ENCODE data around the gene ARRB1.
"Not testable (repeated sequence)": the region's sequence is repeated elsewhere in the genome, so short reads cannot be mapped to it uniquely, and the experiment has no call there.

The ARRB1 gene

GRCh38 chr11:75280770-75281468, 70.5 kb downstream of the ARRB1 start:
- no peak for FAIRE-seq
- no peak for DNase-seq (ENCODE audit: extremely low spot score, insufficient read length, low read depth)

GRCh38 chr11:75280227-75280701, 71.2 kb downstream of the ARRB1 start:
- FAIRE-seq (peak; percentile 79), DNase-seq (ENCODE audit: extremely low spot score, insufficient read length, low read depth) (peak; percentile 69)

- FAIRE-seq, result no peak
- no peak for DNase-seq (ENCODE audit: extremely low spot score, insufficient read length, low read depth)
Measured at GRCh38 chr11:75279273-75279672, 72.2 kb downstream of the ARRB1 start.

GRCh38 chr11:75277991-75278790, 73.3 kb downstream of the ARRB1 start:
- no peak for DNase-seq (ENCODE audit: extremely low spot score, insufficient read length, low read depth)
- FAIRE-seq, result no peak

GRCh38 chr11:75277211-75277805, 74.2 kb downstream of the ARRB1 start:
- DNase-seq (ENCODE audit: extremely low spot score, insufficient read length, low read depth), result no peak
- FAIRE-seq, result no peak

- no peak for FAIRE-seq
- no peak for DNase-seq (ENCODE audit: extremely low spot score, insufficient read length, low read depth)
Measured at GRCh38 chr11:75276686-75277085, 74.8 kb downstream of the ARRB1 start.

GRCh38 chr11:75276186-75276585, 75.3 kb downstream of the ARRB1 start:
- no peak for FAIRE-seq
- no peak for DNase-seq (ENCODE audit: extremely low spot score, insufficient read length, low read depth)

GRCh38 chr11:75275581-75275980, 75.9 kb downstream of the ARRB1 start:
- no peak for FAIRE-seq
- no peak for DNase-seq (ENCODE audit: extremely low spot score, insufficient read length, low read depth)

- not testable (repeated sequence) for DNase-seq (ENCODE audit: extremely low spot score, insufficient read length, low read depth); FAIRE-seq
Measured at GRCh38 chr11:75274716-75275115, 76.7 kb downstream of the ARRB1 start.

GRCh38 chr11:75273411-75274391, 77.8 kb downstream of the ARRB1 start:
- no peak for DNase-seq (ENCODE audit: extremely low spot score, insufficient read length, low read depth)
- FAIRE-seq, result no peak

- FAIRE-seq, result no peak
Measured at GRCh38 chr11:75272821-75273301, 78.6 kb downstream of the ARRB1 start.

GRCh38 chr11:75272391-75272790, 79.1 kb downstream of the ARRB1 start:
- no peak for DNase-seq (ENCODE audit: extremely low spot score, insufficient read length, low read depth)
- FAIRE-seq, result no peak

More at GRCh38 chr11:75272821-75273301, 78.6 kb downstream of the ARRB1 start:
- DNase-seq (ENCODE audit: extremely low spot score, insufficient read length, low read depth), result no peak

GRCh38 chr11:75271730-75272129, 79.7 kb downstream of the ARRB1 start:
- DNase-seq (ENCODE audit: extremely low spot score, insufficient read length, low read depth) (no peak), FAIRE-seq (no peak)

GRCh38 chr11:75270896-75271418, 80.5 kb downstream of the ARRB1 start:
- FAIRE-seq (peak; percentile 29), DNase-seq (ENCODE audit: extremely low spot score, insufficient read length, low read depth) (no peak)

GRCh38 chr11:75269896-75270295, 81.6 kb downstream of the ARRB1 start:
- DNase-seq (ENCODE audit: extremely low spot score, insufficient read length, low read depth) (no peak), FAIRE-seq (no peak)

GRCh38 chr11:75269367-75269660, 82.1 kb downstream of the ARRB1 start:
- FAIRE-seq (no peak), DNase-seq (ENCODE audit: extremely low spot score, insufficient read length, low read depth) (no peak)

- DNase-seq (ENCODE audit: extremely low spot score, insufficient read length, low read depth), result no peak
- no peak for FAIRE-seq
Measured at GRCh38 chr11:75268626-75269366, 82.7 kb downstream of the ARRB1 start.

GRCh38 chr11:75267171-75267970, 84.1 kb downstream of the ARRB1 start:
- DNase-seq (ENCODE audit: extremely low spot score, insufficient read length, low read depth), result no peak
- no peak for FAIRE-seq

Data from GM18507 (cell line).